DOHH2 (cell line): Measurements from ENCODE around the gene MARS1.

Experiments
- CTCF ChIP-seq: fragments of 200-600 bp; sonication (generic); IDR thresholded peaks from one replicate; pipeline ENCODE4 v1.5.1; 2014; ENCODE audit warnings: antibody characterized with exemption, mild to moderate bottlenecking, low read depth, low read length; ENCODE audit not compliant: poor library complexity, severe bottlenecking
- EZH2phosphoT487 ChIP-seq: fragments of 200-600 bp; sonication (generic); IDR thresholded peaks from 2 replicates; pipeline ENCODE4 v1.6.1; 2017; ENCODE audit warnings: borderline replicate concordance, mild to moderate bottlenecking, antibody characterized with exemption, low read length, moderate library complexity, mixed read lengths

- no peak for TF ChIP-seq CTCF
- no peak for TF ChIP-seq EZH2phosphoT487
These were observed 29.2 kb upstream of the MARS1 start for GRCh38 chr12:57458665-57459054.
